Naive thymus-derived CD4-positive, alpha-beta T cell (primary cell): ENCODE data around the gene CYP4V2. TPM values are rescaled to one million over a fixed set of nuclear protein-coding genes. Genes with fewer than 3 reads are reported as not detected.

Experiments used
- ATAC-seq: fragments of 150-1000 bp; cut with Tn5 transposase; 2 replicates; pipeline ENCODE4 v1.10.0; 2021; ENCODE audit warnings: mild to moderate bottlenecking, moderate library complexity
- CTCF ChIA-PET: fragments of 350-600 bp; sonication (Branson Sonifier 250); formaldehyde crosslinking; loops from one replicate; lab custom pipeline; 2021; ENCODE audit warnings: antibody characterized with exemption; lab: Charles Lee
- POLR2A ChIA-PET: fragments of 350-600 bp; sonication (Branson Sonifier 250); formaldehyde crosslinking; loops from one replicate; lab custom pipeline; 2021; ENCODE audit warnings: antibody characterized with exemption, inconsistent platforms; lab: Charles Lee
- DNase-seq, 9 donors: peaks; one replicate each; pipeline versions ENCODE4 v3.0.0 to v3.0.0-alpha.2; 2020 to 2022; ENCODE audit warnings: mixed read lengths in 1 of 9
- H3K27ac ChIP-seq: one replicate; pipeline ENCODE4 v1.7.0; 2013; ENCODE audit warnings: mild to moderate bottlenecking, low read depth, low read length, moderate library complexity
- H3K27me3 ChIP-seq, 2 donors: one replicate each; pipeline ENCODE4 v1.7.0; 2013; ENCODE audit warnings: low read length in 2 of 2, mild to moderate bottlenecking in 2 of 2, moderate library complexity in 2 of 2; ENCODE audit not compliant: control insufficient read depth in 2 of 2, insufficient read depth in 2 of 2
- H3K36me3 ChIP-seq, 3 experiments: 1 replicate in 2 of 3; 2 replicates in 1 of 3; pipeline ENCODE4 v1.7.0; 2013; ENCODE audit warnings: low read length in 3 of 3, mild to moderate bottlenecking in 3 of 3, moderate library complexity in 1 of 3; ENCODE audit not compliant: insufficient read depth in 3 of 3, control insufficient read depth in 2 of 3
- H3K4me1 ChIP-seq, 2 donors: one replicate each; pipeline ENCODE4 v1.7.0; 2013; ENCODE audit warnings: low read length in 2 of 2, mild to moderate bottlenecking in 2 of 2, moderate library complexity in 1 of 2; ENCODE audit not compliant: control insufficient read depth in 2 of 2, insufficient read depth in 2 of 2
- H3K4me3 ChIP-seq: 2 replicates; pipeline ENCODE4 v1.7.0; 2013; ENCODE audit warnings: mild to moderate bottlenecking, low read length
- H3K9me3 ChIP-seq, 3 experiments: 1 replicate in 2 of 3; 2 replicates in 1 of 3; pipeline ENCODE4 v1.7.0; 2013; ENCODE audit warnings: low read length in 3 of 3; ENCODE audit not compliant: control insufficient read depth in 2 of 3
- H3K27ac Mint-ChIP-seq, 9 donors: one replicate each; pipeline ENCODE4 v1.8.0; 2020 to 2022; ENCODE audit warnings: mixed read lengths in 9 of 9, mild to moderate bottlenecking in 8 of 9, moderate library complexity in 5 of 9, inconsistent platforms in 2 of 9
- H3K27me3 Mint-ChIP-seq, 5 donors: one replicate each; pipeline ENCODE4 v1.8.0; 2021 to 2022; ENCODE audit warnings: mixed read lengths in 5 of 5, mild to moderate bottlenecking in 1 of 5
- H3K36me3 Mint-ChIP-seq, 5 donors: one replicate each; pipeline ENCODE4 v1.8.0; 2020 to 2022; ENCODE audit warnings: mixed read lengths in 5 of 5, mild to moderate bottlenecking in 3 of 5, inconsistent platforms in 1 of 5
- H3K4me1 Mint-ChIP-seq, 7 donors: one replicate each; pipeline ENCODE4 v1.8.0; 2020 to 2022; ENCODE audit warnings: mixed read lengths in 7 of 7, mild to moderate bottlenecking in 3 of 7, inconsistent platforms in 1 of 7
- H3K4me3 Mint-ChIP-seq, 10 donors: one replicate each; pipeline ENCODE4 v1.8.0; 2020 to 2022; ENCODE audit warnings: mild to moderate bottlenecking in 10 of 10, mixed read lengths in 10 of 10, moderate library complexity in 6 of 10, inconsistent platforms in 2 of 10
- H3K9me3 Mint-ChIP-seq, 11 donors: one replicate each; pipeline ENCODE4 v1.8.0; 2020 to 2022; ENCODE audit warnings: mixed read lengths in 11 of 11, mild to moderate bottlenecking in 4 of 11, inconsistent platforms in 1 of 11, moderate library complexity in 1 of 11
- intact Hi-C, 2 donors: fragments of 100-400 bp; cut with micrococcal nuclease; formaldehyde crosslinking; loops; one replicate each; pipeline ENCODE4 v1.15.1; 2023
- polyA plus RNA-seq, 2 donors: library from polyadenylated mRNA; unstranded; fragments of 300-500 nt; fragmentation: Illumina TruSeq; gene quantifications; one replicate each; pipeline ENCODE4 v1.2.3, GENCODE V29; 2021
- total RNA-seq, 6 experiments: library from RNA in 5 of 6; stranded (reverse) in 5 of 6; gene quantifications; 1 replicate in 5 of 6; 2 replicates in 1 of 6; pipeline ENCODE4 v1.2.3 and lab custom pipeline; 2021 to 2026

CYP4V2 gene
- total and polyA plus RNA-seq, 7 experiments from 2014 or later: 16.0 to 41.4 (median 26.0) TPM

- DNase-seq: no peak
- peaks cover 0 to 6% (median 0%) of the 10 kb centered on the region in 3 experiments for H3K36me3 ChIP-seq
- Mint-ChIP-seq H3K27ac (peak overlapping the region in 5 of 9 donors; percentile 18 to 97 (median 87)), H3K36me3 (peaks cover 0 to 12% (median 10%) of the 10 kb centered on the region in 5 donors), H3K4me1 (peaks cover 6 to 43% (median 15%) of the 10 kb centered on the region in 7 donors), H3K9me3 (peaks cover 0 to under 1% (median 0%) of the 10 kb centered on the region in 11 donors), H3K27me3 (no peaks in the 10 kb centered on the region), H3K4me3 (peak overlapping the region in 4 of 10 donors; percentile 17 to 83 (median 25))
- no peaks in the 10 kb centered on the region for H3K9me3 ChIP-seq
- H3K4me3 ChIP-seq: no peak overlapping the region
- ChIA-PET CTCF (interaction anchor here (1.1 to 1.9 kb wide), 3 partner anchors 11 to 135 kb away, joined by 4 to 11 read pairs (median 8); partner anchors contain the start of gene CYP4V2), POLR2A (interaction anchor here (0.5 to 6.8 kb wide), 2 partner anchors 11 to 1629 kb away, joined by 5 to 189 read pairs; partner anchors contain the start of gene CYP4V2)
- peak overlapping the region; percentile 48 for H3K27ac ChIP-seq
- H3K4me1 ChIP-seq: no peaks in the 10 kb centered on the region
- no peaks in the 10 kb centered on the region for H3K27me3 ChIP-seq
- intact Hi-C loops: loop anchor here in 1 of 2 donors (1.0 to 5.0 kb wide), 4 partner anchors 134 to 1665 kb away; partner anchors contain the start of genes ANKRD37, LRP2BP and UFSP2
- ATAC-seq: no peak
Measured at GRCh38 chr4:186202490-186203140, 11.2 kb downstream of the CYP4V2 start.

- ATAC-seq: no peak
- H3K27ac Mint-ChIP-seq: peak overlapping the region in 8 of 9 donors; percentile 1 to 97 (median 71)
- peak overlapping the region in 6 of 10 donors; percentile 12 to 83 (median 80) for H3K4me3 Mint-ChIP-seq
- POLR2A ChIA-PET: interaction anchor here (0.7 to 6.8 kb wide), 4 partner anchors 12 to 808 kb away, joined by 3 to 189 read pairs (median 8); partner anchors contain the start of genes CYP4V2 and TLR3
- no peaks in the 10 kb centered on the region for H3K27me3 ChIP-seq
- H3K9me3 ChIP-seq: no peaks in the 10 kb centered on the region
- no peaks in the 10 kb centered on the region for H3K27me3 Mint-ChIP-seq
- H3K27ac ChIP-seq: peak overlapping the region; percentile 73
- CTCF ChIA-PET: interaction anchor here (0.6 to 1.9 kb wide), 6 partner anchors 9 to 1965 kb away, joined by 3 to 11 read pairs (median 4); partner anchors contain the start of gene CYP4V2
- peaks cover 0 to 2% (median 0%) of the 10 kb centered on the region in 11 donors for H3K9me3 Mint-ChIP-seq
- peaks cover 3 to 43% (median 14%) of the 10 kb centered on the region in 7 donors for H3K4me1 Mint-ChIP-seq
- intact Hi-C loops: loop anchor here in 1 of 2 donors (5.0 kb wide), 3 partner anchors 776 to 1666 kb away; partner anchors contain the start of genes ANKRD37, LRP2BP and UFSP2
- no peak overlapping the region for H3K4me3 ChIP-seq
- peaks cover 0 to 12% (median 8%) of the 10 kb centered on the region in 5 donors for H3K36me3 Mint-ChIP-seq
- no peaks in the 10 kb centered on the region for H3K4me1 ChIP-seq
- DNase-seq: peak in 2 of 9 donors; percentile 20 to 53
- peaks cover 0 to 5% (median 0%) of the 10 kb centered on the region in 3 experiments for H3K36me3 ChIP-seq
Measured at GRCh38 chr4:186203406-186203805, 12.0 kb downstream of the CYP4V2 start.

- H3K9me3 Mint-ChIP-seq: peaks cover 0 to 8% (median 3%) of the 10 kb centered on the region in 11 donors
- H3K27ac ChIP-seq: peak overlapping the region; percentile 73
- intact Hi-C loops: loop anchor here in 1 of 2 donors (1.0 to 5.0 kb wide), 5 partner anchors 13 to 1667 kb away; partner anchors contain the start of genes ANKRD37, CYP4V2, LRP2BP and UFSP2
- H3K4me1 ChIP-seq: no peaks in the 10 kb centered on the region
- ATAC-seq: no peak
- peaks cover 3 to 43% (median 14%) of the 10 kb centered on the region in 7 donors for H3K4me1 Mint-ChIP-seq
- ChIA-PET POLR2A (interaction anchor here (0.6 to 6.8 kb wide), 6 partner anchors 12 to 1783 kb away, joined by 3 to 189 read pairs (median 4); partner anchors contain the start of genes CYP4V2 and TLR3), CTCF (interaction anchor here (0.6 to 1.9 kb wide), 5 partner anchors 13 to 1966 kb away, joined by 3 to 11 read pairs (median 5); partner anchors contain the start of gene CYP4V2)
- peak in 7 of 9 donors; percentile 26 to 90 (median 68) for DNase-seq
- peaks cover 0 to 8% (median 0%) of the 10 kb centered on the region in 3 experiments for H3K36me3 ChIP-seq
- H3K4me3 Mint-ChIP-seq: peak overlapping the region in 9 of 10 donors; percentile 16 to 83 (median 76)
- H3K27me3 Mint-ChIP-seq: no peaks in the 10 kb centered on the region
- H3K4me3 ChIP-seq: peak overlapping the region; percentile 12
- H3K27ac Mint-ChIP-seq: peak overlapping the region in 8 of 9 donors; percentile 1 to 97 (median 82)
- no peaks in the 10 kb centered on the region for H3K9me3 ChIP-seq
- H3K36me3 Mint-ChIP-seq: peaks cover 6 to 18% (median 14%) of the 10 kb centered on the region in 5 donors
- H3K27me3 ChIP-seq: no peaks in the 10 kb centered on the region
Measured at GRCh38 chr4:186204103-186204559, 12.8 kb downstream of the CYP4V2 start.

GRCh38 chr4:186204686-186205085 lies 13.3 kb downstream of the CYP4V2 start:
- H3K4me3 Mint-ChIP-seq: peak overlapping the region in 7 of 10 donors; percentile 16 to 83 (median 79)
- H3K27me3 Mint-ChIP-seq: no peaks in the 10 kb centered on the region
- peak in 3 of 9 donors; percentile 16 to 73 (median 59) for DNase-seq
- no peaks in the 10 kb centered on the region for H3K27me3 ChIP-seq
- ATAC-seq: no peak
- peaks cover 0 to 10% (median 3%) of the 10 kb centered on the region in 11 donors for H3K9me3 Mint-ChIP-seq
- peaks cover 0 to 13% (median 0%) of the 10 kb centered on the region in 3 experiments for H3K36me3 ChIP-seq
- peaks cover 3 to 43% (median 14%) of the 10 kb centered on the region in 7 donors for H3K4me1 Mint-ChIP-seq
- H3K27ac Mint-ChIP-seq: peak overlapping the region in 6 of 9 donors; percentile 57 to 97 (median 92)
- H3K4me3 ChIP-seq: peak overlapping the region; percentile 12
- no peaks in the 10 kb centered on the region for H3K9me3 ChIP-seq
- ChIA-PET CTCF (interaction anchor here (1.9 kb wide), 1 partner anchor 13 kb away, joined by 11 read pairs; the partner anchor contains the start of gene CYP4V2), POLR2A (interaction anchor here (0.7 to 6.8 kb wide), 2 partner anchors 13 to 1784 kb away, joined by 5 to 189 read pairs; partner anchors contain the start of gene CYP4V2)
- H3K36me3 Mint-ChIP-seq: peaks cover 6 to 24% (median 18%) of the 10 kb centered on the region in 5 donors
- peak overlapping the region; percentile 73 for H3K27ac ChIP-seq
- H3K4me1 ChIP-seq: no peaks in the 10 kb centered on the region
- intact Hi-C loops: loop anchor here in 1 of 2 donors (1.0 to 5.0 kb wide), 5 partner anchors 13 to 1667 kb away; partner anchors contain the start of genes ANKRD37, CYP4V2, LRP2BP and UFSP2

GRCh38 chr4:186205156-186205555 lies 13.8 kb downstream of the CYP4V2 start:
- POLR2A ChIA-PET: interaction anchor here (6.8 kb wide), 1 partner anchor 13 kb away, joined by 189 read pairs; the partner anchor contains the start of gene CYP4V2
- DNase-seq (no peak), ATAC-seq (no peak)
- Mint-ChIP-seq H3K9me3 (peaks cover 0 to 10% (median 3%) of the 10 kb centered on the region in 11 donors), H3K36me3 (peaks cover 7 to 29% (median 23%) of the 10 kb centered on the region in 5 donors), H3K4me1 (peaks cover 3 to 43% (median 14%) of the 10 kb centered on the region in 7 donors), H3K4me3 (peak overlapping the region in 2 of 10 donors; percentile 38 to 83), H3K27me3 (no peaks in the 10 kb centered on the region), H3K27ac (peak overlapping the region in 2 of 9 donors; percentile 94 to 97)
- Histone ChIP-seq H3K4me1 (no peaks in the 10 kb centered on the region), H3K36me3 (peaks cover 0 to 18% (median 0%) of the 10 kb centered on the region in 3 experiments), H3K27me3 (no peaks in the 10 kb centered on the region), H3K4me3 (peak overlapping the region; percentile 12), H3K27ac (peak overlapping the region; percentile 73), H3K9me3 (no peaks in the 10 kb centered on the region)
- CTCF ChIA-PET: no interaction called here
- intact Hi-C loops: no loop called here
